HCT116 (cell line): ENCODE data around the gene CDK14. TPM values are rescaled to one million over a fixed set of nuclear protein-coding genes. Genes with fewer than 3 reads are reported as not detected.
A peak's percentile ranks its signal among the peaks of the same experiment; 100 is the strongest.
"Not testable (repeated sequence)": the region's sequence is repeated elsewhere in the genome, so short reads cannot be mapped to it uniquely, and the experiment has no call there.

ENCODE experiments used
- ATAC-seq: fragments of 200-7000 bp; cut with Tn5 transposase; 2 replicates; pipeline ENCODE4 v1.9.1; 2020; ENCODE audit warnings: mild to moderate bottlenecking, moderate library complexity
- BruUV-seq: library from RNA; stranded (reverse); fragments of 400-500 nt; replicated peaks from 2 replicates; lab custom pipeline; 2021; lab: Mats Ljungman, UMichigan
- CTCF ChIA-PET: fragments of 300-600 bp; sonication (Branson Sonifier 250); formaldehyde crosslinking; loops from one replicate; lab custom pipeline; 2021; ENCODE audit warnings: antibody characterized with exemption; lab: Charles Lee
- POLR2A ChIA-PET: fragments of 300-600, 350-600 bp; sonication (Branson Sonifier 250); formaldehyde crosslinking; loops from one replicate; lab custom pipeline; 2021; ENCODE audit warnings: antibody characterized with exemption; lab: Charles Lee
- RAD21 ChIA-PET, 2 experiments: fragments of 300-600 bp; sonication (Branson Sonifier 250); formaldehyde crosslinking; loops; one replicate each; lab custom pipeline; 2023; ENCODE audit warnings: low total read pairs in 2 of 2; ENCODE audit not compliant: uncharacterized antibody in 2 of 2, unreplicated experiment in 2 of 2, low non-redundant PET in 1 of 2; lab: Charles Lee
- DNase-seq: peaks from one replicate; pipeline ENCODE4 v3.0.0-alpha.2; 2010; ENCODE audit warnings: low read depth, low spot score
- H2AFZ ChIP-seq: fragments of 200-600 bp; shearing (Covaris generic), sonication (generic); 2 replicates; pipeline ENCODE4 v1.6.1; 2017; ENCODE audit warnings: low read depth, mixed run types, mixed read lengths, antibody characterized with exemption, low read length; ENCODE audit not compliant: poor library complexity, severe bottlenecking
- H3K27ac ChIP-seq: 2 replicates; pipeline ENCODE4 v1.5.1; 2012; ENCODE audit warnings: low read depth, low read length
- H3K27me3 ChIP-seq: fragments of 200-600 bp; sonication (generic); 2 replicates; pipeline ENCODE4 v1.6.1; 2016; ENCODE audit warnings: mixed run types, low read length, mixed read lengths; ENCODE audit not compliant: insufficient read depth
- H3K36me3 ChIP-seq, 2 experiments: fragments of 200-500 bp in 1 of 2; fragments of 200-600 bp in 1 of 2; sonication (Bioruptor generic) in 1 of 2; sonication (generic) in 1 of 2; 2 replicates each; pipeline versions ENCODE4 v1.5.1 to v1.6.1; 2014 to 2016; ENCODE audit warnings: low read length in 2 of 2, inconsistent platforms in 1 of 2, mixed read lengths in 1 of 2, mixed run types in 1 of 2; ENCODE audit not compliant: insufficient read depth in 2 of 2, control insufficient read depth in 1 of 2
- H3K4me1 ChIP-seq, 2 experiments: fragments of 200-600 bp in 1 of 2; sonication (generic) in 1 of 2; 2 replicates each; pipeline versions ENCODE4 v1.5.1 to v1.6.1; 2012 to 2017; ENCODE audit warnings: low read length in 2 of 2, inconsistent platforms in 1 of 2, mild to moderate bottlenecking in 1 of 2, mixed read lengths in 1 of 2, mixed run types in 1 of 2, moderate library complexity in 1 of 2; ENCODE audit not compliant: insufficient read depth in 2 of 2, control insufficient read depth in 1 of 2
- H3K4me2 ChIP-seq: fragments of 200-600 bp; sonication (generic); 2 replicates; pipeline ENCODE4 v1.6.1; 2017; ENCODE audit warnings: mixed run types, low read length, mixed read lengths
- H3K4me3 ChIP-seq, 2 experiments: fragments of 200-600 bp in 1 of 2; sonication (generic) in 1 of 2; replicated peaks in 1 of 2; 2 replicates each; pipeline ENCODE4 v1.5.1; 2011 to 2016; ENCODE audit warnings: low read length in 2 of 2, control low read depth in 1 of 2, low read depth in 1 of 2, mild to moderate bottlenecking in 1 of 2, mixed read lengths in 1 of 2, mixed run types in 1 of 2
- H3K79me2 ChIP-seq: fragments of 200-600 bp; sonication (generic); 2 replicates; pipeline ENCODE4 v1.6.1; 2017; ENCODE audit warnings: mild to moderate bottlenecking, mixed run types, low read length, moderate library complexity, mixed read lengths; ENCODE audit not compliant: insufficient read depth
- H3K9ac ChIP-seq: fragments of 200-600 bp; sonication (generic); 2 replicates; pipeline ENCODE4 v1.6.1; 2016; ENCODE audit warnings: low read length, mixed read lengths
- H3K9me2 ChIP-seq: fragments of 200-600 bp; sonication (generic), shearing (Covaris generic); 2 replicates; pipeline ENCODE4 v1.6.1; 2017; ENCODE audit warnings: mixed run types, mild to moderate bottlenecking, moderate library complexity; ENCODE audit not compliant: insufficient read depth
- H3K9me3 ChIP-seq, 2 experiments: fragments of 200-500 bp in 1 of 2; fragments of 200-600 bp in 1 of 2; sonication (Bioruptor generic) in 1 of 2; sonication (generic) in 1 of 2; 2 replicates each; pipeline ENCODE4 v1.6.1; 2014 to 2017; ENCODE audit warnings: low read length in 2 of 2, mixed read lengths in 2 of 2, inconsistent platforms in 1 of 2, low read depth in 1 of 2, mild to moderate bottlenecking in 1 of 2, mixed run types in 1 of 2, moderate library complexity in 1 of 2; ENCODE audit not compliant: control insufficient read depth in 1 of 2, insufficient read depth in 1 of 2
- H4K20me1 ChIP-seq: fragments of 200-600 bp; sonication (generic), shearing (Covaris generic); 2 replicates; pipeline ENCODE4 v1.6.1; 2017; ENCODE audit warnings: mixed run types, mild to moderate bottlenecking, moderate library complexity; ENCODE audit not compliant: insufficient read depth
- CTCF ChIP-seq, 3 experiments: fragments of 200-600 bp in 1 of 3; sonication (generic) in 1 of 3; IDR thresholded peaks in 2 of 3; conservative IDR thresholded peaks in 1 of 3; 2 replicates each; pipeline ENCODE4 v1.5.1; 2012 to 2017; ENCODE audit warnings: low read depth in 2 of 3, low read length in 2 of 3, antibody characterized with exemption in 1 of 3, borderline replicate concordance in 1 of 3, control low read depth in 1 of 3, mild to moderate bottlenecking in 1 of 3, mixed read lengths in 1 of 3, mixed run types in 1 of 3, moderate library complexity in 1 of 3; ENCODE audit not compliant: insufficient read depth in 1 of 3
- intact Hi-C: fragments of 100-400 bp; cut with micrococcal nuclease; formaldehyde crosslinking; loops from 2 replicates; pipeline ENCODE4 v1.10.0; 2022
- total RNA-seq: library from RNA; stranded (reverse); gene quantifications from one replicate; pipeline ENCODE4 v1.2.1, GENCODE V29; 2021; ENCODE audit not compliant: unreplicated experiment

Gene CDK14
- total RNA-seq, 1 experiment from 2014 or later: 10.2 TPM

GRCh38 chr7:90928700-90929424 lies 332.7 kb downstream of the CDK14 start:
- POLR2A ChIA-PET: interaction anchor here (1.3 kb wide), 1 partner anchor 9 kb away, joined by 3 read pairs; no protein-coding TSS in a partner anchor
- H3K4me2 ChIP-seq: peak overlapping the region; percentile 80

More at GRCh38 chr7:90928700-90929424, 332.7 kb downstream of the CDK14 start:
- RAD21 ChIA-PET, H3K9me2 ChIP-seq, H3K79me2 ChIP-seq, H4K20me1 ChIP-seq, BruUV-seq, intact Hi-C loops, H3K27me3 ChIP-seq, H3K36me3 ChIP-seq, H3K9me3 ChIP-seq, H3K9ac ChIP-seq: not testable (repeated sequence)
- ATAC-seq (peak; percentile 92), DNase-seq (peak; percentile 34)
- CTCF ChIA-PET: interaction anchor here (1.0 to 2.5 kb wide), 5 partner anchors 9 to 474 kb away, joined by 3 to 9 read pairs (median 6); no protein-coding TSS in a partner anchor
- peak overlapping the region; percentile 65 for H2AFZ ChIP-seq
- H3K27ac ChIP-seq: peak overlapping the region; percentile 40
- TF ChIP-seq CTCF (IDR thresholded peaks at IDR 0.05 in 2 of 3, conservative IDR thresholded peaks at IDR 0.05 in 1 of 3; ENCODE audit: borderline replicate concordance in 1 of 3, insufficient read depth in 1 of 3, low read depth in 2 of 3, low read length in 2 of 3): peak in 2 of 3 experiments; percentile 40 to 48; a peak in 4 of 6 replicates
- peak overlapping the region; percentile 40 to 59 for H3K4me3 ChIP-seq
- peaks cover 0 to 10% of the 10 kb centered on the region in 2 experiments; a peak in 2 of 4 replicates for H3K4me1 ChIP-seq
